SK-N-MC (cell line): Measurements from ENCODE around the gene ZNF497.

Experiments used
- EZH2 ChIP-seq: fragments of 200-600 bp; sonication (generic); IDR thresholded peaks from one replicate; pipeline ENCODE4 v1.6.1; 2017; ENCODE audit warnings: antibody characterized with exemption
- POLR2AphosphoS5 ChIP-seq: IDR thresholded peaks from 2 replicates; pipeline ENCODE4 v1.6.1; 2012; ENCODE audit warnings: mild to moderate bottlenecking, low read depth, low read length, borderline replicate concordance

- TF ChIP-seq EZH2, result no peak
- TF ChIP-seq POLR2AphosphoS5, result no peak
Observed at GRCh38 chr19:58409010-58409790, 46.6 kb upstream of the ZNF497 start.
